Psoas muscle (tissue), 8 donors: Measurements from ENCODE around the gene WSCD2. TPM values are rescaled to one million over a fixed set of nuclear protein-coding genes. Genes with fewer than 3 reads are reported as not detected.

Source experiments
- ATAC-seq, 4 donors: fragments of 200-7000 bp; cut with Tn5 transposase; one replicate each; pipeline ENCODE4 v1.9.1; 2020; ENCODE audit warnings: moderate library complexity in 3 of 4, mild to moderate bottlenecking in 2 of 4
- DNase-seq, 2 donors: peaks; one replicate each; pipeline ENCODE4 v3.0.0-alpha.2; 2020
- H3K27ac ChIP-seq: fragments of 200-600 bp; one replicate; pipeline ENCODE4 v1.8.0; 2022
- H3K27me3 ChIP-seq, 3 donors: fragments of 200-600 bp in 1 of 3; one replicate each; pipeline versions ENCODE4 v1.6.1 to v1.8.0; 2013 to 2022; ENCODE audit warnings: low read length in 2 of 3, mild to moderate bottlenecking in 2 of 3, moderate library complexity in 1 of 3; ENCODE audit not compliant: insufficient read depth in 3 of 3
- H3K36me3 ChIP-seq, 2 donors: fragments of 200-600 bp in 1 of 2; one replicate each; pipeline versions ENCODE4 v1.6.1 to v1.8.0; 2013 to 2022; ENCODE audit warnings: low read depth in 1 of 2, mild to moderate bottlenecking in 1 of 2, moderate library complexity in 1 of 2; ENCODE audit not compliant: insufficient read depth in 1 of 2
- H3K4me1 ChIP-seq: fragments of 200-600 bp; one replicate; pipeline ENCODE4 v1.8.0; 2022
- H3K4me3 ChIP-seq: fragments of 200-600 bp; one replicate; pipeline ENCODE4 v1.8.0; 2022; ENCODE audit warnings: mild to moderate bottlenecking
- H3K9me3 ChIP-seq: fragments of 200-600 bp; one replicate; pipeline ENCODE4 v1.8.0; 2022
- CTCF ChIP-seq: fragments of 200-600 bp; IDR thresholded peaks from one replicate; pipeline ENCODE4 v1.8.0; 2022; ENCODE audit warnings: antibody characterized with exemption
- WGBS, 3 donors: extraction: QIAGEN DNeasy Blood & Tissue Kit; methylation state at CpG; one replicate each; pipeline versions ENCODE4 v1.1.6 to v1.1.7; 2013; 5-methylcytosine and 5-hydroxymethylcytosine counted together
- intact Hi-C, 2 donors: fragments of 100-400 bp; cut with DNase I; formaldehyde crosslinking; loops; one replicate each; pipeline versions ENCODE4 v1.11.0 to v1.14.2; 2022
- polyA plus RNA-seq, 3 donors: library from polyadenylated mRNA; stranded (reverse); fragments of 200-250 nt; gene quantifications; one replicate each; pipeline ENCODE4 v1.2.3, GENCODE V29; 2013
- total RNA-seq, 4 donors: library from RNA; stranded (reverse); fragmentation: NEBNext Ultra II Directional in 2 of 4; extraction: Animal tissue kit (Norgen Biotek cat#: 25700) in 2 of 4; gene quantifications; one replicate each; pipeline versions ENCODE4 v1.2.1 to v1.2.4, GENCODE V29; 2021 to 2023
- donor health status: healthy with polysubstance abuse.
- donor health status: DM: no; HTN: no; CAD: no; lungs with moderate emphysema.
- donor health status: Bipolar disorder and iron deficiency.
- donor health status: healthy.
- donor health status: DM: yes; HTN: yes; CAD: no.
- donor health status: DM: no; HTN: no; CAD: no.
- donor health status: DM: no; HTN: no; CAD: no.
- donor health status: DM: yes; HTN: yes; CAD: no.

Gene WSCD2
- total and polyA plus RNA-seq, 7 donors, result 0.01 to 0.21 TPM; not detected in 5

- intact Hi-C loops, result no loop called here
- TF ChIP-seq CTCF, result no peak
Measured at GRCh38 chr12:108109504-108109903, 19.6 kb upstream of the WSCD2 start.

GRCh38 chr12:108109954-108110353, 19.1 kb upstream of the WSCD2 start:
- DNase-seq, result no peak
- TF ChIP-seq CTCF, result no peak

More at GRCh38 chr12:108109504-108109903, 19.6 kb upstream of the WSCD2 start:
- Histone ChIP-seq H3K27me3 (peaks cover 0 to 3% (median 0%) of the 10 kb centered on the region in 3 donors), H3K9me3 (no peaks in the 10 kb centered on the region), H3K36me3 (no peaks in the 10 kb centered on the region), H3K27ac (no peak overlapping the region), H3K4me3 (no peak overlapping the region), H3K4me1 (no peaks in the 10 kb centered on the region)
- no peak for DNase-seq
- 54 to 61% (median 56%) methylated on average over 3 of the region's 3 CpGs for WGBS, 3 donors
- ATAC-seq, result no peak

GRCh38 chr12:108110844-108111243, 18.2 kb upstream of the WSCD2 start:
- ATAC-seq (no peak), DNase-seq (no peak)
- Histone ChIP-seq H3K4me1 (no peaks in the 10 kb centered on the region), H3K36me3 (no peaks in the 10 kb centered on the region), H3K27ac (no peak overlapping the region), H3K27me3 (peaks cover 0 to 3% (median 0%) of the 10 kb centered on the region in 3 donors), H3K9me3 (no peaks in the 10 kb centered on the region), H3K4me3 (no peak overlapping the region)
- TF ChIP-seq CTCF, result no peak
- intact Hi-C loops, result no loop called here
- whole genome bisulfite sequencing, 3 donors, result 92 to 100% (median 97%) methylated on average over 1 of the region's 1 CpG

More at GRCh38 chr12:108109954-108110353, 19.1 kb upstream of the WSCD2 start:
- 53 to 71% (median 61%) methylated on average over 4 of the region's 4 CpGs for WGBS, 3 donors
- Histone ChIP-seq H3K27me3 (peaks cover 0 to 3% (median 0%) of the 10 kb centered on the region in 3 donors), H3K36me3 (no peaks in the 10 kb centered on the region), H3K27ac (no peak overlapping the region), H3K4me1 (no peaks in the 10 kb centered on the region), H3K9me3 (no peaks in the 10 kb centered on the region), H3K4me3 (no peak overlapping the region)
- no peak for ATAC-seq
- intact Hi-C loops, result no loop called here

GRCh38 chr12:108112832-108113556, 16.1 kb upstream of the WSCD2 start:
- H3K27me3 ChIP-seq, result peaks cover 0 to 3% (median 0%) of the 10 kb centered on the region in 3 donors
- intact Hi-C loops, result no loop called here
- DNase-seq (peak in 1 of 2 donors; percentile 25), ATAC-seq (no peak)
- H3K36me3 ChIP-seq, result no peaks in the 10 kb centered on the region
- no peak for TF ChIP-seq CTCF
- no peaks in the 10 kb centered on the region for H3K4me1 ChIP-seq
- WGBS, 3 donors, result 50 to 55% (median 52%) methylated on average over 11 of the region's 11 CpGs
- H3K4me3 ChIP-seq, result no peak overlapping the region
- H3K27ac ChIP-seq, result no peak overlapping the region
- H3K9me3 ChIP-seq, result no peaks in the 10 kb centered on the region
